HG03432 (cell line): ENCODE data around the gene KRTAP4-6.
"Not testable (repeated sequence)": the region's sequence is repeated elsewhere in the genome, so short reads cannot be mapped to it uniquely, and the experiment has no call there.

Source experiments
- ATAC-seq: cut with Tn5 transposase; IDR thresholded peaks from one replicate; pipeline ENCODE4 v1.9.1; 2021; ENCODE audit warnings: mild to moderate bottlenecking, moderate library complexity; ENCODE audit not compliant: unreplicated experiment

The KRTAP4-6 gene

DNA sequence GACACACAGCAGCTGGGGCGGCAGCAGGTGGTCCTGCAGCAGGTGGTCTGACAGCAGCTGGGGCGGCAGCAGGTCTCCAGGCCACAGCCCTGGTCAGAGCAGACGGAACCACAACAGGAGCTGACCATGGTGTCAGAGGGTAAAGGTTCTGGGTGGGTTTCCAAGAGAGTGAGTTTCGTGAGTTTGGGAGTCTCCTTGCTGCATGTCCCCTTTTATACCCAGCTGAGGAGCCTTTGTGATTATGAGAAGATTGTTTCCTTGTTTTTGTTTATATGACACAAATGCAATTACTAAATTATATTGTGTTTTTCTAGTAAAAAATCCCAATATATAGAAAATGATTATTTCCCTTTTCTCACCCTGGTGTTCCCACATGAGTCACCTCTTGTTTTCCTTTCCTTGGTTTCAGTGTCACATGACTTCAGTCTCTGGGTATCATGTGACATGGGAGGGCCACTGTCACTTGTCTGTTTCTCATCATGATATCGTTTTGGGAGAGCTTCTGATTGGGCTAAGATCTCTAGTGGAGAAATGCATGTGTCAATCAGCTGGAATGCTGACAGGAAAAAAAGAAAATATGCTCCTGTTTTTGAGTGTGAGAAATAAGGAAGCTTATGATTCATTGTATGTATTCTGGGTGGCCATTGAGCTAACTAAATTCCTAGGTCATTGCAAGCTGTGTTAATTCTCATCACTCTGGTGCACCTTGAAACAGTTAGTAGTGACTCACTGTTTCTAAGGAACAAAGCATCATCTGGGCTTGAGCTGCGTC is at the start of gene KRTAP4-6:
TSS of gene KRTAP4-6 (minus strand) at position 185 of the 772 bp plus-strand sequence. CDS start at position 128, 57 bp downstream.
- no peak for ATAC-seq

GRCh38 chr17:41189837-41190318 is 49.5 kb upstream of the KRTAP4-6 start, which contains the start of gene KRTAP9-1:
KRTAP9-1 (plus strand) TSS chr17:41189887; CDS start chr17:41189887, 0 bp downstream.
- ATAC-seq: not testable (repeated sequence)

DNA sequence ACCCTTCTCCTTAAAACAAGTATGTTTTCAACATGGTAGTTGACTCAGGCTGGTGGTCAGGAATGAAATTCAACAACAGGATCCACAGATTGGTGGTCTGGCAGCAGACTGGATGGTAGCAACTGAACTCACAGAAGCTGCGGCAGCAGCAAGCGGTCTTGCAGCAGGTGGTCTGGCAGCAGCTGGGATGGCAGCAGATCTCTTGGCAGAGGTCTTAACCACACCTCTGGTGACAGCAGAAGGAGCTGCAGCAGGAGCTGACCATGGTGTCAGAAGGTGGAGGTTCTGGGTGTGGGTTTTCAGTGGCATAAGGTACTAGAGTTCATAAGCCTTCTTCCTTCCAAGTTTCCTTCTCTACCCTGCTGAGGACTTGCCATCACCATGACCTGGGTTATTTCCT is 46.5 kb upstream of the KRTAP4-6 start:
- no peak for ATAC-seq

GRCh38 chr17:41185001-41185400 is 44.7 kb upstream of the KRTAP4-6 start:
- no peak for ATAC-seq

DNA sequence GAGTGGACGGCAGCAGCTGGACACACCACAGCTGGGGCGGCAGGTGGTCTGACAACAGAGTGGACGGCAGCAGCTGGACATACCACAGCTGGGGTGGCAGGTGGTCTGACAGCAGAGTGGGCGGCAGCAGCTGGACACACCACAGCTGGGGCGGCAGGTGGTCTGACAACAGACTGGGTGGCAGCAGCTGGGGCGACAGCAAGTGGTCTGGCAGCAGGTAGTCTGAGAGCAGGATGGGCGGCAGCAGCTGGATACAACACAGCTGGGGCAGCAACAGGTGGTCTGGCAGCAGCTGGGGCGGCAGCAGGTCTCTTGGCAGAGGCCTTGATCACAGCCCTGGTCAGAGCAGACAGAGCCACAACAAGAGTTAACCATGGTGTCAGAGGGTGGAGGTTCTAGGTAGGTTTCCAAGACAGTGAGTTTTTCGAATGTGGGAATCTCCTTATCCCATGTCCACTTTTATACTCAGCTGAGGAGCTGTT is 44.2 kb upstream of the KRTAP4-6 start, which contains the start of gene KRTAP4-1:
TSS of gene KRTAP4-1 (minus strand) at position 432 of the 482 bp plus-strand sequence. CDS start at position 375, 57 bp downstream.
- no peak for ATAC-seq

- no peak for ATAC-seq
These were observed 38.7 kb upstream of the KRTAP4-6 start for GRCh38 chr17:41178843-41179616.

GRCh38 chr17:41178341-41178740 is 38.0 kb upstream of the KRTAP4-6 start:
- no peak for ATAC-seq

DNA sequence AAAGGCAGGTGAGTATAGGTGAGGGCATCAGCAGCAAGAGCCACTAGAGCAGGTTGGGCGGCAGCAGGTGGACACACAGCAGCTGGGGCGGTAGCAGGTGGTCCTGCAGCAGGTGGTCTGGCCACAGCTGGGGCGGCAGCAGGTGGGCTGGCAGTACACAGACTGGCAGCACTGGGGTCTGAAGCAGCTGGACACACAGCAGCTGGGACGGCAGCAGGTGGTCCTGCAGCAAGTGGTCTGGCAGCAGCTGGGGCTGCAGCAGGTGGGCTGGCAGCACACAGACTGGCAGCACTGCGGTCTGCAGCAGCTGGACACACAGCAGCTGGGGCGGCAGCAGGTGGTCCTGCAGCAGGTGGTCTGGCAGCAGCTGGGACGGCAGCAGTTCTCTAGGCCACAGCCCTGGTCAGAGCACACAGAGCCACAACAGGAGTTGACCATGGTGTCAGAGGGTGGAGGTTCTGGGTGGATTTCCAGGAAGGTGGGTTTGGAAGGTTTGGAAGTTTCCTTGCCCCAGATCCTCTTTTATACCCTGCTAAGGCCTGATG is 37.5 kb upstream of the KRTAP4-6 start, which contains the start of gene KRTAP4-2:
TSS of gene KRTAP4-2 (minus strand) at position 495 of the 545 bp plus-strand sequence. CDS start at position 438, 57 bp downstream.
- no peak for ATAC-seq

DNA sequence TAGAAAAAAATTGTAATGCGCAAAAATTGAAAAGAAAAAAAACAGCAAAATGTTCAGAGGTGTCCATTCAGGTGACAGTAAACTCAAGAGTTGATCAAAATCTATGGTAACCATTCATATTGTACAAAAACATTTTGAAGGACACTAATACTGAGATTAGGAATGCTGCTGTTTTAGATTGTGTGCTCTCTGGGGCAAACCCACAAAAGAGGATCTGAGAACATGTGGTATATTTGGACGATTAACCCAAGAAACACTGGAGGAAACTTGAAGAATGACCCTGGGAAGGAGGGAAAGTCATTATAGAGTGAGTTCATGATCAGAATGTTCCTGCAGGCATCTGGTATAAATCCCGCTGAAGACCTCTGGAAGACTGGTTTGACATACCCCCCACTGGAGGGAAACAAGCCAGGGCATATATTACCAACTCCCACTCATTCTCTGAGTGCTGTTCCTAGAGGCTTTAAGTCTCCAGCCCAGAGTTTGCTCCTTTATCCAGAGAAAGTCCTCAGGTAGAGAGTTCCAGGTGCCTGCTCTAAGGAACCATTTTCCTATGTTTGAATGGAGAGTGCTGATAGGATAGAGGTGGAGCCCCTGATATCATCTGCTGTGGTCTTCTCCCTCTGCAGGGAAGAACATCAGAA is 36.5 kb upstream of the KRTAP4-6 start:
- no peak for ATAC-seq

DNA sequence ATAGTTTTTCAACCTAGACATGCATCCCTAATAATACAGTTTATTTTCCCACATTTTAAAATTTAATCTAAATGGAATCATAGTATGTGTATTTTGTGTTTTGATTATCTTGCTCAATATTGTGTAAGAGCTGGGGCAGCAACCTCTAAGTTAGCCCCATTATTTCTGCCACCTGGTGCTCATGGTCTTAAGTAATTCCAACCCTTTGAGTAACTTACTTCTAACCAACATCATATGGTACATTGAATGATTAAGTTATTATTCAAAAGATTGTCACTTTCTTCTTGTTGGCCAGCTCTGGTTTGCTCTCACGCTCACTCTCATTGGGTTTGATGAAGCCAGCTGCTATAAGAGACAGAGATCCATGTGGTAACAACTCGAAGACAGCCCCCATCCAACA is 31.5 kb upstream of the KRTAP4-6 start:
- ATAC-seq: no peak

- no peak for ATAC-seq
These were observed 27.8 kb upstream of the KRTAP4-6 start, which contains the start of gene KRTAP4-3 for GRCh38 chr17:41168121-41168520. KRTAP4-3 (minus strand) TSS chr17:41168221; CDS start chr17:41168172, 49 bp downstream.

- no peak for ATAC-seq
These were observed 27.2 kb upstream of the KRTAP4-6 start for GRCh38 chr17:41167561-41167960.

- no peak for ATAC-seq
These were observed 23.5 kb upstream of the KRTAP4-6 start for GRCh38 chr17:41163828-41164227.

GRCh38 chr17:41160648-41161047 is 20.3 kb upstream of the KRTAP4-6 start, which contains the start of gene KRTAP4-4:
KRTAP4-4 (minus strand) TSS chr17:41160748; CDS start chr17:41160691, 57 bp downstream.
- no peak for ATAC-seq

- not testable (repeated sequence) for ATAC-seq
These were observed 19.8 kb upstream of the KRTAP4-6 start for GRCh38 chr17:41160190-41160589.

DNA sequence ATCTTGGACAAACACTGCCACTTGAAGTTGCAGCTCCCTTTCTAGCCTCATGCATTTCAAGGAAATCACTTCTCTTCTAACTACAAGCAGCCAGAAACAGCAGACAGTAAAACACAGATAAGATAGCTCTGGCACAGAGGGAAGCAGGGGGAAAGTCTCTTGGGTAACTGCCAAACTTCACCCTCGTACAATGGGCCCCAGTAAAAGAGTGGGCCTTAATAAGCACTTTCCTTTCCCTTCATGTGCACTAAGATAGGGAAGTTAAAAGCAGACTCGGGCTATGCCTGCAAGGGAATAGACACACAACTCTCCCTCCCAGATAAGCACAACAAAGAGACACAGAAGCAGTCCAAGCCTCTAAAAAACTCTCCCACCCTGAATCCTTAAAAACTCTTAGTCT is 13.5 kb upstream of the KRTAP4-6 start:
- no peak for ATAC-seq

GRCh38 chr17:41151525-41151924 is 11.2 kb upstream of the KRTAP4-6 start:
- ATAC-seq: no peak

DNA sequence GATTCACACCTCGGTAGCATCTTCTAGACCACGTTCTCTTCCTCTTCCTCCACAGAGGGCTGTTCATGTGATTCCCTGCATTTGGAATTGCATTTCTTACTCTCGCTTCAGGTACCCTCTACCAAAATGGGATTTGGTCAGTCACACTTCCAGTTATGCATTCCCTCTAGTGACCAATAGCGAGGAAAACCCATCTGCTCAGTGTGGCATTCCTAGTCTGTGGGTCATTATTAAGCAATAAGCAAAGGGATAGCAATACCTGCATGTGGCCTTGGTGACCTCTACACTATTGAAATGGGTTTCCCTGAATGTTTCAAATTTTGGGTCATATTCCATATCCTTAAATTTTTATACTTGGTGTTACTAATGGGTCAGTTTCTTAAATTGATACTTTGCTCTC is 9.7 kb upstream of the KRTAP4-6 start:
- ATAC-seq: no peak

DNA sequence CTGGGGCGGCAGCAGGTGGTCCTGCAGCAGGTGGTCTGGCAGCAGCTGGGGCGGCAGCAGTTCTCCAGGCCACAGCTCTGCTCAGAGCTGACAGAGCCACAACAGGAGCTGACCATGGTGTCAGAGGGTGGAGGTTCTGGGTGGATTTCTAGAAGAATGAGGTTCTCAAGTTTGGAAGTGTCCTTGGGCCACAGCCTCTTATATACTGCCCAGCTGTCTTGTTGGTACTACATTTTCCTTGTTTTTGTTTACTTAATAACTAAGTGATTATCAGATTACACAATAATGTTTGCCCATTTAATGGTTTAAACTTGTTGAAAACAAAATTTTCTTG is 9.3 kb upstream of the KRTAP4-6 start, which contains the start of gene KRTAP4-5:
TSS of gene KRTAP4-5 (minus strand) at position 174 of the 334 bp plus-strand sequence. CDS start at position 116, 58 bp downstream.
- no peak for ATAC-seq

GRCh38 chr17:41148971-41149651 is 8.8 kb upstream of the KRTAP4-6 start:
- not testable (repeated sequence) for ATAC-seq
